Peyer's patch (tissue), 4 donors: ENCODE results near the gene SULT6B1.

Source experiments
- CTCF ChIP-seq, 6 experiments: fragments of 450-650 bp in 4 of 6; fragments of 200-600 bp in 2 of 6; sonication (generic) in 1 of 6; IDR thresholded peaks; one replicate each; pipeline ENCODE4 v1.5.1; 2017 to 2019; ENCODE audit warnings: antibody characterized with exemption in 6 of 6, mild to moderate bottlenecking in 3 of 6, moderate library complexity in 1 of 6
- POLR2A ChIP-seq, 2 donors: fragments of 450-650 bp; IDR thresholded peaks; one replicate each; pipeline ENCODE4 v1.5.1; 2017; ENCODE audit warnings: antibody characterized with exemption in 2 of 2, mild to moderate bottlenecking in 2 of 2, moderate library complexity in 2 of 2

DNA sequence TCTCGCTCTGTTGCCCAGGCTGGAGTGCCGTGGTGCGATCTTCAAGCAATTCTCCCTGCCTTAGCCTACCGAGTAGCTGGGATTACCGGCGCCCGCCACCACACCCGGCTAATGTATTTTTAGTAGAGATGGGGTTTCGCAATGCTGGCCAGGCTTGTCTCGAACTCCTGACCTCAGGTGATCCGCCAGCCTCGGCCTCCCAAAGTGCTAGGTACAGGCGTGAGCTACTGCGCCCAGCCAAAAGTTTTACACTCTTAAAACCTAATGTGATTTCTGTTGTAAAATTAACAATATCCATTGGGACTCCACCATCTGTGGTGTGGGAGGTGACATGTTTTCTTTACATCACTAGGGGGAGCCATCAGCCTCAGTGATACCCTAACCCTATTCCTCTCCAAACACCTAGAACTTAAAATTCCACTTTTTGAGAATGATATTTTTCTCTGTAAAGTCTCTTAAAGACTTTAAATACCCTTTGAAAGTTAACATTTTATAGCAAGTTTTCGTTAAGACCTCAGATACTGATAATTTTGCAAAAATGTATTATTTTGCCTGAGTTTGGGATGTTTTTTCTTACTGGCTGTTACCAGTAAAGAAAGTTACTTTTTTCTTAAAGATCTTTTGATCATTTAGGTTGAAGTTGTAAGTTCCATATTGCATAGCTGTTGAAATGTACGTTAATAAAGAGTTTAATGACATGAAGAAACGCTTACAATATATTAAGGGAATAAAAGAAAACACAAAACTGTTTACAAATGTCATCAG lies 20.1 kb downstream of the SULT6B1 start:
- TF ChIP-seq CTCF (IDR thresholded peaks at IDR 0.05) (peak; percentile 45 to 68 (median 56)), POLR2A (IDR thresholded peaks at IDR 0.05) (no peak)
